Thymus (tissue), 11 donors: Measurements from ENCODE around the gene MED29. TPM values are rescaled to one million over a fixed set of nuclear protein-coding genes. Genes with fewer than 3 reads are reported as not detected.
"Not testable (repeated sequence)": the region's sequence is repeated elsewhere in the genome, so short reads cannot be mapped to it uniquely, and the experiment has no call there.

Source experiments
- DNase-seq, 9 donors: peaks; one replicate each; pipeline ENCODE4 v3.0.0-alpha.2; 2013; ENCODE audit warnings: low spot score in 9 of 9, low read depth in 6 of 9, missing footprints in 1 of 9
- H3K27ac ChIP-seq, 2 donors: one replicate each; pipeline ENCODE4 v1.5.1; 2013; ENCODE audit warnings: control low read depth in 1 of 2, low read depth in 1 of 2, low read length in 1 of 2, mild to moderate bottlenecking in 1 of 2, moderate library complexity in 1 of 2
- H3K27me3 ChIP-seq, 2 donors: one replicate each; pipeline ENCODE4 v1.5.1; 2013; ENCODE audit warnings: low read length in 1 of 2; ENCODE audit not compliant: control insufficient read depth in 2 of 2, insufficient read depth in 1 of 2
- H3K36me3 ChIP-seq, 2 donors: one replicate each; pipeline ENCODE4 v1.5.1; 2013; ENCODE audit warnings: low read length in 1 of 2, mild to moderate bottlenecking in 1 of 2, moderate library complexity in 1 of 2; ENCODE audit not compliant: control insufficient read depth in 2 of 2, insufficient read depth in 2 of 2
- H3K4me1 ChIP-seq, 2 donors: one replicate each; pipeline ENCODE4 v1.5.1; 2013; ENCODE audit warnings: low read length in 2 of 2; ENCODE audit not compliant: control insufficient read depth in 2 of 2, insufficient read depth in 2 of 2
- H3K4me3 ChIP-seq, 2 donors: one replicate each; pipeline ENCODE4 v1.5.1; 2013; ENCODE audit warnings: low read length in 2 of 2, control low read depth in 1 of 2, mild to moderate bottlenecking in 1 of 2
- H3K9me3 ChIP-seq, 2 donors: one replicate each; pipeline ENCODE4 v1.5.1; 2013; ENCODE audit warnings: low read length in 1 of 2, mild to moderate bottlenecking in 1 of 2; ENCODE audit not compliant: control insufficient read depth in 2 of 2, insufficient read depth in 1 of 2
- WGBS: extraction: QIAGEN DNeasy Blood & Tissue Kit; methylation state at CpG from one replicate; pipeline ENCODE4 v1.1.7; 2013; 5-methylcytosine and 5-hydroxymethylcytosine counted together
- polyA plus RNA-seq: library from polyadenylated mRNA; stranded (reverse); fragments of 200-250 nt; gene quantifications from one replicate; pipeline ENCODE4 v1.2.3, GENCODE V29; 2013
- total RNA-seq: library from RNA; stranded (reverse); fragments of 120-200 nt; gene quantifications from one replicate; pipeline ENCODE4 v1.2.4, GENCODE V29; 2013
- donor health status: healthy.

Gene MED29
- total and polyA plus RNA-seq, 2 donors, result 15.8 to 27.8 TPM

DNA sequence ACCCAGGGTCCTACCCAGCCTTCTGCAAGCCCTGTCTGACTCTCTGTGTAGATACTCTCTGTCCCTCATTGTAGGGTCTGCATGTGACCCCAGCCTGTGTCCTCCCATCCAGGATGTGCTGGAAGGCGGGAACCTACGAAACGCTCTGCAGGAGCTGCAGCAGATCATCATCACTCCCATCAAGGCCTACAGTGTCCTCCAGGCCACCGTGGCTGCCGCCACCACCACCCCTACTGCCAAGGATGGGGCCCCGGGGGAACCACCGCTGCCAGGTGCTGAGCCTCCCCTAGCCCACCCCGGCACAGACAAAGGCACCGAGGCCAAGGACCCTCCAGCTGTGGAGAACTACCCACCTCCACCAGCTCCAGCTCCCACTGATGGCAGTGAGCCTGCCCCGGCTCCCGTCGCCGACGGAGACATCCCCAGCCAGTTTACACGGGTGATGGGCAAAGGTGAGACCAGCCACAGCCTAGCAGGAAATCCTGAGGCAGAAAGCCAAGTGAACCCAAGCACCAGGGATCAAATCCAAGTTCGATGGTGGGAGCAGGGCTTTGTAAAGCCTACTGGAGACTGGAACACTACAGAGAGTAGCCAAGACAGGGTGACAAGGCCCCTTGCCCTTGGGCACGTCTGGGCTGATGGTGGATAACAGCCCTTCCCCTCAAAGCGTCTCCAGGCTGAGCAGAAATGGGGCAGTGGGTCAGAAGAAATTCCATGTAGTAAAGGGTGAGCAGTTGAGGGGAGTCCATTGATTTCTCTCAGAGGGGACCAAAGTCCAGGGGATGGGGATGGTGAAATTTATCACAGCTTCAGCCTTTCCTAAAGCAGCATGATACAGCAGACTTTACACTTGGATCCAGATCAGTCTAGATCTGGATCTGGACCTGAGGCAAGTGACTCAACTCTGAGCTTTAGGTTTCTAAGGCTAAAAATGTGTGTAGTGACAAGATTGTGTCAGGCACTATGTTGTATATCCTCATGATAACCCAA lies 13.5 kb upstream of the MED29 start:
- no peaks in the 10 kb centered on the region for H3K4me1 ChIP-seq
- 96% methylated on average over 18 of the region's 18 CpGs for WGBS
- peaks cover 78 to 87% of the 10 kb centered on the region in 2 donors for H3K36me3 ChIP-seq
- no peak overlapping the region for H3K4me3 ChIP-seq
- H3K27ac ChIP-seq, result no peak overlapping the region
- no peaks in the 10 kb centered on the region for H3K9me3 ChIP-seq
- DNase-seq, result no peak
- no peaks in the 10 kb centered on the region for H3K27me3 ChIP-seq

GRCh38 chr19:39379366-39379765 lies 11.8 kb upstream of the MED29 start:
- not testable (repeated sequence) for H3K27ac ChIP-seq, H3K9me3 ChIP-seq, DNase-seq, H3K4me1 ChIP-seq, H3K4me3 ChIP-seq, H3K27me3 ChIP-seq
- WGBS, result 96% methylated on average over 4 of the region's 4 CpGs
- peaks cover 85 to 94% of the 10 kb centered on the region in 2 donors for H3K36me3 ChIP-seq

- WGBS, result 98% methylated on average over 14 of the region's 14 CpGs
- DNase-seq, result no peak
- H3K27me3 ChIP-seq, result no peaks in the 10 kb centered on the region
- H3K9me3 ChIP-seq, result no peaks in the 10 kb centered on the region
- no peaks in the 10 kb centered on the region for H3K4me1 ChIP-seq
- peaks cover 87 to 95% of the 10 kb centered on the region in 2 donors for H3K36me3 ChIP-seq
- H3K4me3 ChIP-seq, result no peak overlapping the region
- no peak overlapping the region for H3K27ac ChIP-seq
Observed at GRCh38 chr19:39379865-39380396, 11.2 kb upstream of the MED29 start.

DNA sequence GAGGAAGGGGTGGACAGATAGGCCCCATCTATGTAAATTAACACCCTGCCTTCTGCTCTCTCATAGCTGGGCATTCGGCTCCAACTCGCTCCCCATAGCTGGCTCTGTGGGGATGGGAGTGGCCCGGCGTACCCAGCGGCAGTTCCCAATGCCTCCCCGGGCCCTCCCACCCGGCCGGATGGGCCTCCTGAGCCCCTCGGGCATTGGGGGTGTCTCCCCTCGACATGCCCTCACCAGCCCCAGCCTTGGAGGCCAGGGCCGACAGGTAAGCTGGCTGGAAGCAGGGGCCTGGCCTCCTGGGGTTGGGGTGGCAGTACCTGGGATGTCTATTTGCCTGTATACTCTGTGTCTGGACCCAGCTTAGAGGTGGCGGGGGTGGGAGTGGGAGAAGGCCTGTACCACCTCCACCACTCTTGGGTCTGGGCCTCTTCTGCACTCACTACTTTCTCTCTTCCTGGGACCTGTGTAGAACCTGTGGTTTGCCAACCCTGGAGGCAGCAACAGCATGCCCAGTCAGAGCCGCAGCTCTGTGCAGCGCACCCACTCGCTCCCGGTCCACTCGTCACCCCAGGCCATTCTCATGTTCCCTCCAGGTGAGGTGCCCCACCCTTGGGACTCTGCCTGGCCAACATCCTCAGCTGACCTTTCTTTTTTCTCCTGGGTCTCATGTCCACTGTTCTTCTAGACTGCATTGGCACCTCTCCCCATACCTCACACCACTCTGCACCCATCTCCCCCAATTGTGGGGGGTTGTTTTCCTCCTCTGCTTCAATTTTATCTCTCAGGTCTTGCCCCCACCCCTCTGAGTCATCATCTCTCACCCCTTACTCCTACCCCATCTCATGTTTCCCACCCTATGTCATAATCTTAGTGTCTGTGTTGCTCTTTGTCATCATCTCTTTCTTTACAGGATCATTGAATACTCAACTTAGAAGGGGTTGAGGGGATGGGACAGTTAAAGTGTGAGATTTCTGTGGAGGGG lies 10.4 kb upstream of the MED29 start:
- H3K27ac ChIP-seq, result no peak overlapping the region
- peaks cover 87 to 95% of the 10 kb centered on the region in 2 donors for H3K36me3 ChIP-seq
- DNase-seq, result no peak
- no peaks in the 10 kb centered on the region for H3K9me3 ChIP-seq
- H3K27me3 ChIP-seq, result no peaks in the 10 kb centered on the region
- WGBS, result 98% methylated on average over 17 of the region's 17 CpGs
- no peak overlapping the region for H3K4me3 ChIP-seq
- H3K4me1 ChIP-seq, result no peaks in the 10 kb centered on the region

GRCh38 chr19:39381910-39382611 lies 9.1 kb upstream of the MED29 start:
- 95% methylated on average over 10 of the region's 10 CpGs for WGBS
- no peak overlapping the region for H3K27ac ChIP-seq
- peaks cover 87 to 95% of the 10 kb centered on the region in 2 donors for H3K36me3 ChIP-seq
- no peak for DNase-seq
- no peak overlapping the region for H3K4me3 ChIP-seq
- no peaks in the 10 kb centered on the region for H3K27me3 ChIP-seq
- no peaks in the 10 kb centered on the region for H3K4me1 ChIP-seq
- H3K9me3 ChIP-seq, result no peaks in the 10 kb centered on the region

DNA sequence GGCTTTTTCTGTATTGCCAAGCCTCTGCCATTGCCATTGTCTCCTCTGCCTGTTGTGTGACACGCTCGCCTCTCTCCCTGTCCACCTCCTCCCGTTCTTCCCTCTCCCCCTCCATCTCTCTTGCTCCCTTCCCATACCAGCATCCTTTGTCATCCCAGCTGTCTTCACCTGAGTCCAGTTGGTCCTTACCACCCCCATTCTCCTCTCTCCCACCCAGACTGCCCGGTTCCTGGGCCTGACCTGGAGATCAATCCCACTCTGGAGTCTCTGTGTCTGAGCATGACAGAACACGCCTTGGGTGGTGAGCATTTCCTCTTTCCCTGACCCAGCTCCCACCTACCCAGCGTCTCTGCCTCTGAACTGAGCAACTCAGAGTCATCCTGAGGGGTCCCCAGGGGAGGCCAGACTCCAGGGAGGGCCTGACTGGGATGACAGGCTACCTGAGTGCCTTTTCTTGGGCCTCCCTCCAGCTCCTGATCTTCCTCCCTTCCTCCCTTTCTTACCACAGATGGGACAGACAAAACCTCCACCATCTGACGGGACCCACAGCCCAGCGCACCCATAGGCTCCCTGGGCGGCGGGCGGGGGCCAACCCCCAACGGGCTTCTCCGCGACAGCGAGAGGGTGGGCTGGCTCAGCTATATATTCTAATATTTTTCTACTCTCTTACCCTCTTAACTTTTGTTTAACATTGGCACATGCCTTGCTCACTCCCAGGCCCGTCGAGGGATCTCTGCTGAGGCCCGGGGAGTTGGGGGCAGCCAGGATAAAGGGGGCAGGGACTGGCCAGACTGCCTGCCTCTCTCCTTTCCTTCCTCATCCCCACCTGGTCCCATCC lies 8.0 kb upstream of the MED29 start:
- no peaks in the 10 kb centered on the region for H3K9me3 ChIP-seq
- no peak for DNase-seq
- H3K4me3 ChIP-seq, result no peak overlapping the region
- H3K27ac ChIP-seq, result no peak overlapping the region
- WGBS, result 94% methylated on average over 18 of the region's 18 CpGs
- H3K27me3 ChIP-seq, result no peaks in the 10 kb centered on the region
- peaks cover 86 to 92% of the 10 kb centered on the region in 2 donors for H3K36me3 ChIP-seq
- H3K4me1 ChIP-seq, result no peaks in the 10 kb centered on the region

- Histone ChIP-seq H3K27me3 (no peaks in the 10 kb centered on the region), H3K9me3 (no peaks in the 10 kb centered on the region), H3K36me3 (peaks cover 87 to 88% of the 10 kb centered on the region in 2 donors), H3K4me1 (peaks cover 5 to 6% of the 10 kb centered on the region in 2 donors), H3K4me3 (no peak overlapping the region), H3K27ac (no peak overlapping the region)
- 82% methylated on average over 9 of the region's 9 CpGs for WGBS
- no peak for DNase-seq
Observed at GRCh38 chr19:39384839-39385568, 6.2 kb upstream of the MED29 start.
